ENCODE results near the gene ITGAE. TPM values are rescaled to one million over a fixed set of nuclear protein-coding genes. Genes with fewer than 3 reads are reported as not detected.
A peak's percentile ranks its signal among the peaks of the same experiment; 100 is the strongest.
"Not testable (repeated sequence)": the region's sequence is repeated elsewhere in the genome, so short reads cannot be mapped to it uniquely, and the experiment has no call there.

The ITGAE gene
- total RNA-seq, 1 donor from 2014 or later = 23.5 TPM

- no peak for DNase-seq (ENCODE audit: low read depth, low spot score)
Observed at GRCh38 chr17:3730881-3731429, 70.0 kb downstream of the ITGAE start.

- no peak for DNase-seq (ENCODE audit: low read depth, low spot score)
Observed at GRCh38 chr17:3729881-3730280, 71.1 kb downstream of the ITGAE start.

GRCh38 chr17:3728099-3728498, 72.9 kb downstream of the ITGAE start:
- not testable (repeated sequence) for DNase-seq (ENCODE audit: low read depth, low spot score)

- DNase-seq (ENCODE audit: low read depth, low spot score) = no peak
Observed at GRCh38 chr17:3727041-3727440, 73.9 kb downstream of the ITGAE start.

- no peak for DNase-seq (ENCODE audit: low read depth, low spot score)
Observed at GRCh38 chr17:3724378-3725077, 76.5 kb downstream of the ITGAE start.

- peak; percentile 50 for DNase-seq (ENCODE audit: low read depth, low spot score)
Observed at GRCh38 chr17:3723556-3724377, 77.2 kb downstream of the ITGAE start, which contains the start of gene HASPIN. HASPIN (plus strand) TSS chr17:3723903; CDS start chr17:3723936, 33 bp downstream.

- no peak for DNase-seq (ENCODE audit: low read depth, low spot score)
Observed at GRCh38 chr17:3723188-3723555, 77.8 kb downstream of the ITGAE start.

- no peak for DNase-seq (ENCODE audit: low read depth, low spot score)
Observed at GRCh38 chr17:3722716-3723115, 78.3 kb downstream of the ITGAE start.

- no peak for DNase-seq (ENCODE audit: low read depth, low spot score)
Observed at GRCh38 chr17:3719265-3719664, 81.7 kb downstream of the ITGAE start.

- no peak for DNase-seq (ENCODE audit: low read depth, low spot score)
Observed at GRCh38 chr17:3718201-3718600, 82.8 kb downstream of the ITGAE start.

- no peak for DNase-seq (ENCODE audit: low read depth, low spot score)
Observed at GRCh38 chr17:3715296-3715695, 85.7 kb downstream of the ITGAE start.

GRCh38 chr17:3712811-3713463, 88.1 kb downstream of the ITGAE start:
- no peak for DNase-seq (ENCODE audit: low read depth, low spot score)

- DNase-seq (ENCODE audit: low read depth, low spot score) = peak; percentile 35
Observed at GRCh38 chr17:3710951-3711383, 90.0 kb downstream of the ITGAE start.

GRCh38 chr17:3708366-3708765, 92.6 kb downstream of the ITGAE start:
- no peak for DNase-seq (ENCODE audit: low read depth, low spot score)

- not testable (repeated sequence) for DNase-seq (ENCODE audit: low read depth, low spot score)
Observed at GRCh38 chr17:3705718-3705984, 95.3 kb downstream of the ITGAE start.

- DNase-seq (ENCODE audit: low read depth, low spot score) = no peak
Observed at GRCh38 chr17:3704931-3705717, 95.9 kb downstream of the ITGAE start.

- DNase-seq (ENCODE audit: low read depth, low spot score) = not testable (repeated sequence)
Observed at GRCh38 chr17:3702041-3702539, 98.9 kb downstream of the ITGAE start.

- no peak for DNase-seq (ENCODE audit: low read depth, low spot score)
Observed at GRCh38 chr17:3699951-3700350, 101.0 kb downstream of the ITGAE start.

GRCh38 chr17:3698139-3698538, 102.8 kb downstream of the ITGAE start:
- DNase-seq (ENCODE audit: low read depth, low spot score) = no peak

- DNase-seq (ENCODE audit: low read depth, low spot score) = no peak
Observed at GRCh38 chr17:3697103-3697476, 103.9 kb downstream of the ITGAE start.
